UCSD-AML1 (cell line): ENCODE results near the gene PARP16.
"Not testable (repeated sequence)": the region's sequence is repeated elsewhere in the genome, so short reads cannot be mapped to it uniquely, and the experiment has no call there.

Experiments used
- DNase-seq: peaks from one replicate; lab custom pipeline; 2025; ENCODE audit not compliant: unreplicated experiment; lab: John Stamatoyannopoulos, UW

The PARP16 gene

GRCh38 chr15:65245096-65245856, 41.4 kb downstream of the PARP16 start:
- DNase-seq, result peak; percentile 32

- no peak for DNase-seq
Observed at GRCh38 chr15:65244638-65245037, 42.0 kb downstream of the PARP16 start.

GRCh38 chr15:65236443-65236842, 50.2 kb downstream of the PARP16 start:
- DNase-seq, result not testable (repeated sequence)

- DNase-seq, result no peak
Observed at GRCh38 chr15:65233696-65234095, 53.0 kb downstream of the PARP16 start.

GRCh38 chr15:65232520-65232919, 54.2 kb downstream of the PARP16 start:
- no peak for DNase-seq

GRCh38 chr15:65231306-65231705, 55.4 kb downstream of the PARP16 start:
- DNase-seq, result no peak

- not testable (repeated sequence) for DNase-seq
Observed at GRCh38 chr15:65226901-65227300, 59.8 kb downstream of the PARP16 start.

GRCh38 chr15:65226221-65226620, 60.5 kb downstream of the PARP16 start:
- DNase-seq, result no peak

GRCh38 chr15:65223996-65224395, 62.7 kb downstream of the PARP16 start:
- DNase-seq, result peak; percentile 23

- no peak for DNase-seq
Observed at GRCh38 chr15:65222891-65223290, 63.8 kb downstream of the PARP16 start.

GRCh38 chr15:65221697-65222096, 65.0 kb downstream of the PARP16 start:
- no peak for DNase-seq

- DNase-seq, result no peak
Observed at GRCh38 chr15:65219137-65219536, 67.5 kb downstream of the PARP16 start.

- DNase-seq, result no peak
Observed at GRCh38 chr15:65217526-65218482, 68.9 kb downstream of the PARP16 start.

GRCh38 chr15:65215496-65215895, 71.2 kb downstream of the PARP16 start:
- no peak for DNase-seq

- DNase-seq, result no peak
Observed at GRCh38 chr15:65214010-65214409, 72.7 kb downstream of the PARP16 start.

- DNase-seq, result no peak
Observed at GRCh38 chr15:65213241-65213640, 73.4 kb downstream of the PARP16 start.

- no peak for DNase-seq
Observed at GRCh38 chr15:65212097-65212496, 74.6 kb downstream of the PARP16 start.

GRCh38 chr15:65211482-65211982, 75.2 kb downstream of the PARP16 start:
- no peak for DNase-seq

GRCh38 chr15:65210770-65211481, 75.8 kb downstream of the PARP16 start, which contains the start of gene CILP:
Gene CILP, minus strand, starts transcription at chr15:65211473. Its CDS starts 1,718 bp downstream, at chr15:65209755.
- no peak for DNase-seq

GRCh38 chr15:65209701-65210643, 76.7 kb downstream of the PARP16 start:
- DNase-seq, result no peak
